Gastroesophageal sphincter (tissue), 4 donors: Measurements from ENCODE around the gene EEF1A2. TPM values are rescaled to one million over a fixed set of nuclear protein-coding genes. Genes with fewer than 3 reads are reported as not detected.

Source experiments
- ATAC-seq: fragments of 150-250 bp; one replicate; pipeline ENCODE4 v1.9.1; 2016; ENCODE audit warnings: mild to moderate bottlenecking, moderate library complexity
- H3K27ac ChIP-seq, 4 donors: fragments of 200-600 bp; sonication (generic) in 3 of 4; 1 replicate in 3 of 4; 2 replicates in 1 of 4; pipeline ENCODE4 v1.5.1; 2016 to 2019
- H3K27me3 ChIP-seq: fragments of 200-600 bp; sonication (generic); one replicate; pipeline ENCODE4 v1.5.1; 2019
- H3K36me3 ChIP-seq, 2 donors: fragments of 200-600 bp; sonication (generic); one replicate each; pipeline ENCODE4 v1.5.1; 2019; ENCODE audit warnings: control low read depth in 1 of 2
- H3K4me1 ChIP-seq, 3 donors: fragments of 200-600 bp; sonication (generic); 1 replicate in 2 of 3; 2 replicates in 1 of 3; pipeline ENCODE4 v1.5.1; 2016 to 2019; ENCODE audit warnings: control low read depth in 2 of 3
- H3K4me3 ChIP-seq, 2 donors: fragments of 200-600 bp; sonication (generic); one replicate each; pipeline ENCODE4 v1.5.1; 2019; ENCODE audit warnings: mild to moderate bottlenecking in 1 of 2, moderate library complexity in 1 of 2
- H3K9me3 ChIP-seq, 3 donors: fragments of 200-600 bp; sonication (generic); one replicate each; pipeline ENCODE4 v1.5.1; 2017 to 2019; ENCODE audit warnings: control low read depth in 2 of 3
- CTCF ChIP-seq, 4 experiments: fragments of 200-600 bp in 2 of 4; fragments of 450-650 bp in 2 of 4; sonication (generic) in 1 of 4; IDR thresholded peaks; one replicate each; pipeline ENCODE4 v1.5.1; 2017 to 2019; ENCODE audit warnings: antibody characterized with exemption in 4 of 4, mild to moderate bottlenecking in 2 of 4, moderate library complexity in 2 of 4
- EP300 ChIP-seq: sonication (generic); formaldehyde crosslinking; IDR thresholded peaks from one replicate; pipeline ENCODE4 v1.6.1; 2017; ENCODE audit warnings: antibody characterized with exemption, mild to moderate bottlenecking
- POLR2A ChIP-seq, 2 donors: fragments of 450-650 bp; IDR thresholded peaks; one replicate each; pipeline ENCODE4 v1.6.1; 2017; ENCODE audit warnings: antibody characterized with exemption in 2 of 2, mild to moderate bottlenecking in 2 of 2, moderate library complexity in 1 of 2
- POLR2AphosphoS5 ChIP-seq: sonication (generic); formaldehyde crosslinking; IDR thresholded peaks from one replicate; pipeline ENCODE4 v1.6.1; 2017; ENCODE audit warnings: antibody characterized with exemption
- WGBS, 2 donors: methylation state at CpG; one replicate each; pipeline ENCODE4 v1.1.5; 2018; ENCODE audit warnings: low coverage in 1 of 2; 5-methylcytosine and 5-hydroxymethylcytosine counted together
- total RNA-seq, 4 donors: library from RNA; depleted of rRNA; stranded (reverse); fragments of >200 nt; gene quantifications; one replicate each; pipeline ENCODE4 v1.1.0, GENCODE V29; 2016

Gene EEF1A2
- total RNA-seq, 4 donors from 2014 or later: 0.47 to 6.5 (median 3.4) TPM

GRCh38 chr20:63520934-63521601 lies 22.2 kb upstream of the EEF1A2 start:
- WGBS, 2 donors: no CpG with 5 or more reads among the region's 68 CpGs
- peak; percentile 65 for ATAC-seq
- H3K27ac ChIP-seq: peak overlapping the region; percentile 72 to 98 (median 92)

GRCh38 chr20:63520504-63520933 lies 21.6 kb upstream of the EEF1A2 start, which contains the start of gene PPDPF:
TSS of gene PPDPF (plus strand) at chr20:63520765. CDS start at chr20:63521309, 544 bp downstream.
- ATAC-seq: peak; percentile 93
- Histone ChIP-seq H3K9me3 (peaks cover 0 to 4% (median 0%) of the 10 kb centered on the region in 3 donors), H3K27ac (peak within 1 kb of the TSS; percentile 72 to 98 (median 92)), H3K36me3 (peaks cover 0 to 23% of the 10 kb centered on the region in 2 donors), H3K27me3 (no peaks in the 10 kb centered on the region), H3K4me1 (peaks cover 0 to 41% (median 20%) of the 10 kb centered on the region in 3 donors), H3K4me3 (peak within 1 kb of the TSS; percentile 62 to 99)
- no CpG with 5 or more reads among the region's 64 CpGs for WGBS, 2 donors
- peak; percentile 92 for TF ChIP-seq POLR2AphosphoS5
- TF ChIP-seq POLR2A (IDR thresholded peaks at IDR 0.05): peak; percentile 89 to 95
- no peak for TF ChIP-seq EP300

More at GRCh38 chr20:63520934-63521601, 22.2 kb upstream of the EEF1A2 start:
- Histone ChIP-seq H3K4me3 (peak overlapping the region; percentile 62 to 99), H3K9me3 (peaks cover 0 to 4% (median 0%) of the 10 kb centered on the region in 3 donors), H3K36me3 (peaks cover 0 to 23% of the 10 kb centered on the region in 2 donors), H3K27me3 (no peaks in the 10 kb centered on the region), H3K4me1 (peaks cover 0 to 41% (median 20%) of the 10 kb centered on the region in 3 donors)
- TF ChIP-seq POLR2AphosphoS5 (no peak), CTCF (IDR thresholded peaks at IDR 0.05) (peak in 2 of 4 experiments; percentile 20 to 30), POLR2A (IDR thresholded peaks at IDR 0.05) (no peak), EP300 (no peak)

GRCh38 chr20:63519668-63520503 lies 21.0 kb upstream of the EEF1A2 start:
- H3K27me3 ChIP-seq: no peaks in the 10 kb centered on the region
- peaks cover 0 to 23% of the 10 kb centered on the region in 2 donors for H3K36me3 ChIP-seq
- ATAC-seq: peak; percentile 77
- peak overlapping the region; percentile 26 to 98 (median 92) for H3K27ac ChIP-seq
- peaks cover 0 to 41% (median 20%) of the 10 kb centered on the region in 3 donors for H3K4me1 ChIP-seq
- 0% methylated on average over 3 of the region's 72 CpGs; no CpG with 5 or more reads in 1 of the 2 donors for WGBS, 2 donors
- peak overlapping the region; percentile 62 to 99 for H3K4me3 ChIP-seq
- peaks cover 0 to 4% (median 0%) of the 10 kb centered on the region in 3 donors for H3K9me3 ChIP-seq
- TF ChIP-seq POLR2A (IDR thresholded peaks at IDR 0.05) (no peak), CTCF (IDR thresholded peaks at IDR 0.05) (peak in 3 of 4 experiments; percentile 2 to 63 (median 14))

GRCh38 chr20:63518946-63519667 lies 20.2 kb upstream of the EEF1A2 start:
- H3K27me3 ChIP-seq: no peaks in the 10 kb centered on the region
- H3K36me3 ChIP-seq: peaks cover 0 to 23% of the 10 kb centered on the region in 2 donors
- TF ChIP-seq POLR2A (IDR thresholded peaks at IDR 0.05): no peak
- no peak for TF ChIP-seq EP300
- no peak for TF ChIP-seq POLR2AphosphoS5
- no peak for TF ChIP-seq CTCF (IDR thresholded peaks at IDR 0.05)
- H3K9me3 ChIP-seq: peaks cover 0 to 4% (median 0%) of the 10 kb centered on the region in 3 donors
- WGBS, 2 donors: 61 to 90% methylated on average over 2 to 4 of the region's 32 CpGs
- H3K4me3 ChIP-seq: peak overlapping the region in 1 of 2 donors; percentile 99
- no peak for ATAC-seq
- H3K4me1 ChIP-seq: peaks cover 0 to 41% (median 20%) of the 10 kb centered on the region in 3 donors
- H3K27ac ChIP-seq: peak overlapping the region in 3 of 4 donors; percentile 87 to 98 (median 97)
